AG04449 (cell line): Measurements from ENCODE around the gene NUP43.

ENCODE experiments used
- CTCF ChIA-PET: fragments of 350-600 bp; formaldehyde crosslinking; extraction: SDS; loops from one replicate; lab custom pipeline; 2021; ENCODE audit warnings: antibody characterized with exemption; lab: Yijun Ruan, JAX
- POLR2A ChIA-PET: fragments of 400-600, 350-600 bp; formaldehyde crosslinking; extraction: SDS; loops from one replicate; lab custom pipeline; 2020; ENCODE audit warnings: antibody characterized with exemption, inconsistent platforms; lab: Yijun Ruan, JAX
- DNase-seq: peaks from one replicate; pipeline ENCODE4 v3.0.0-alpha.2; 2010; ENCODE audit warnings: low read depth, low spot score
- H3K4me3 ChIP-seq: 2 replicates; pipeline ENCODE4 v1.5.1; 2011; ENCODE audit warnings: low read depth, mild to moderate bottlenecking, control low read depth, low read length
- TF ChIP-seq, protein P1 (sequence below): IDR thresholded peaks from one replicate; pipeline ENCODE4 v1.5.1; 2011; ENCODE audit warnings: mild to moderate bottlenecking, moderate library complexity, low read length, control low read depth, inconsistent platforms; ENCODE audit not compliant: insufficient read depth; ENCODE audit errors: missing control alignments

NUP43 gene, protein sequence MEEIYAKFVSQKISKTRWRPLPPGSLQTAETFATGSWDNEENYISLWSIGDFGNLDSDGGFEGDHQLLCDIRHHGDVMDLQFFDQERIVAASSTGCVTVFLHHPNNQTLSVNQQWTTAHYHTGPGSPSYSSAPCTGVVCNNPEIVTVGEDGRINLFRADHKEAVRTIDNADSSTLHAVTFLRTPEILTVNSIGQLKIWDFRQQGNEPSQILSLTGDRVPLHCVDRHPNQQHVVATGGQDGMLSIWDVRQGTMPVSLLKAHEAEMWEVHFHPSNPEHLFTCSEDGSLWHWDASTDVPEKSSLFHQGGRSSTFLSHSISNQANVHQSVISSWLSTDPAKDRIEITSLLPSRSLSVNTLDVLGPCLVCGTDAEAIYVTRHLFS

DNA sequence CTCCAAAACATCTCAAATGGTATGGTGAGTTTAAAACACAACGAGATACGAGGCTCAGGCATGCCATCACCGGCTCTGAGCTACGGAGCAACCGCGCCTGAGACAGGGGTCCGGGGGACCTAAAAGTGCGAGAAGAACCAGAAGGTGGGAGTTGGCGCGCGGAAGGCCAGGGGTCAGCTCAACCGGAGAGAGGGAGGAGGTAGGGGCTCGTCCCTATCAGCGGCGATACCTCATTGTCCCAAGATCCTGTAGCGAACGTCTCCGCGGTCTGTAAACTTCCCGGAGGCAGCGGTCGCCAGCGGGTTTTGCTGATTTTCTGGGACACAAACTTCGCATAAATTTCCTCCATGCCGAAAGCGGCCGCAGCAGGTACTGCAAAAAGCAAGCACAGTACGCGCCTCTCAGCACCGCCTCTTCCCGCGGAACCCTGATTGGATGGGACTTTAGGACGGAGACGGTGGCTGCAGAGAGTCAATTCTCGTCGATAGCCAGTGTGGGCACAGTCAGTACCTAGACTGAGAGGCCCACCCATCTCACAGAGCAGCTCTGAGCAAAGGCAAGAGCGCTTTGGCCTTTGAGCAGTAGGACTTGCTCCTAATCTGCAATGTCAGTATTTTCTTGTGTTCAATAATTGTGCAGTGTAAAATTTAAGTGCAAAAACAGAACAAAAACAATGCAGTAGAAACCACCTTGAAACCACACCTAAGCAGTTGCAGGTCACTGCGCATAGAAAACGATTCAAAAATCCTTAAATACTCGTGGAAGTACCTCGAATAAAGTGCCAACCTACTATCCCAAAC is at the start of gene NUP43:
NUP43 (minus strand) TSS at position 383 of the 800 bp plus-strand sequence; CDS start at position 349, 34 bp downstream.
- POLR2A ChIA-PET: interaction anchor here (0.9 kb wide), 1 partner anchor 10 kb away, joined by 5 read pairs; no protein-coding TSS in a partner anchor
- TF ChIP-seq, protein P1, sequence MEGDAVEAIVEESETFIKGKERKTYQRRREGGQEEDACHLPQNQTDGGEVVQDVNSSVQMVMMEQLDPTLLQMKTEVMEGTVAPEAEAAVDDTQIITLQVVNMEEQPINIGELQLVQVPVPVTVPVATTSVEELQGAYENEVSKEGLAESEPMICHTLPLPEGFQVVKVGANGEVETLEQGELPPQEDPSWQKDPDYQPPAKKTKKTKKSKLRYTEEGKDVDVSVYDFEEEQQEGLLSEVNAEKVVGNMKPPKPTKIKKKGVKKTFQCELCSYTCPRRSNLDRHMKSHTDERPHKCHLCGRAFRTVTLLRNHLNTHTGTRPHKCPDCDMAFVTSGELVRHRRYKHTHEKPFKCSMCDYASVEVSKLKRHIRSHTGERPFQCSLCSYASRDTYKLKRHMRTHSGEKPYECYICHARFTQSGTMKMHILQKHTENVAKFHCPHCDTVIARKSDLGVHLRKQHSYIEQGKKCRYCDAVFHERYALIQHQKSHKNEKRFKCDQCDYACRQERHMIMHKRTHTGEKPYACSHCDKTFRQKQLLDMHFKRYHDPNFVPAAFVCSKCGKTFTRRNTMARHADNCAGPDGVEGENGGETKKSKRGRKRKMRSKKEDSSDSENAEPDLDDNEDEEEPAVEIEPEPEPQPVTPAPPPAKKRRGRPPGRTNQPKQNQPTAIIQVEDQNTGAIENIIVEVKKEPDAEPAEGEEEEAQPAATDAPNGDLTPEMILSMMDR: peak; percentile 51
- H3K4me3 ChIP-seq: peak within 1 kb of the TSS; percentile 95
- peak; percentile 63 for DNase-seq
- CTCF ChIA-PET: interaction anchor here (0.9 to 4.2 kb wide), 3 partner anchors 13 to 28 kb away, joined by 4 to 37 read pairs (median 25); partner anchors contain the start of gene LATS1

DNA sequence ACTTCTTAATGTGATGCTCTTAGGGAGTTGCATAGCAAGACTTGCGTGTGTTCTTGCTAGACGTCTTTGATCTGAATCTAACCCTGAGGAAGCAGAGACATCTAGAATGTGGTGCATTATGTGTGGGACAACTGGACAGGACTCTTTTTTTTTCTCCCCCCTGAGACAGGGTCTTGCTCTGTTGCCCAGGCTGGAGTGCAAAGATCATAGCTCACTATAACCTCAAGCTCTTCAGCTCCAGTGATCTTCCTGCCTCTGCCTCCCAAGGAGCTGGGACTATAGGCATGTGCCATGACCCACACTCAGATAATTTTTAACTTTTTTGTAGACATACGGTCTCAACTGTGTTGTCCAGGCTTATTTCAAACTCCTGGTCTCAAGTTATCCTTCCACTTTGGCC is 37.2 kb upstream of the NUP43 start:
- TF ChIP-seq, protein P1: no peak
- ChIA-PET POLR2A (no interaction called here), CTCF (interaction anchor here (1.4 kb wide), 1 partner anchor 21 kb away, joined by 4 read pairs; no protein-coding TSS in a partner anchor)
- no peak for DNase-seq
- no peak overlapping the region for H3K4me3 ChIP-seq

DNA sequence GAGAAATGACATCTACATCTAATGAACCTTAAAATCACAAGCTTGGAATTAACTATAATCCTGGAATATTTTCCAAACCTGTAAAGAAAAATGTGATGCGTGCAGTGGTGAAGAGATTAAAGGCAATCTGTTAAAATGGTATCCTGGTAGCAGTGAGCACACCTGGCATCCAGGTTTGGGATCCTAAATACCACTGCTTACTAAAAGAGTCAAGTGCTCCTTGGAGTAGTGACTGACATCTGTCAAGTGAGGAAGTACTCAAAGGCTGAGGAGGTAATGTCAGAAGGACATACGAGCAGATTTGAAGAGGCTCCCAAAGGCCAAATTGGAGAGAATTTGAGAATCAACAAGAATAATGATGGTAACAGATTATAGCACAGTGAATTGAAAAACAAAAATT is 36.0 kb upstream of the NUP43 start:
- ChIA-PET POLR2A (no interaction called here), CTCF (no interaction called here)
- TF ChIP-seq, protein P1: no peak
- no peak overlapping the region for H3K4me3 ChIP-seq
- no peak for DNase-seq

DNA sequence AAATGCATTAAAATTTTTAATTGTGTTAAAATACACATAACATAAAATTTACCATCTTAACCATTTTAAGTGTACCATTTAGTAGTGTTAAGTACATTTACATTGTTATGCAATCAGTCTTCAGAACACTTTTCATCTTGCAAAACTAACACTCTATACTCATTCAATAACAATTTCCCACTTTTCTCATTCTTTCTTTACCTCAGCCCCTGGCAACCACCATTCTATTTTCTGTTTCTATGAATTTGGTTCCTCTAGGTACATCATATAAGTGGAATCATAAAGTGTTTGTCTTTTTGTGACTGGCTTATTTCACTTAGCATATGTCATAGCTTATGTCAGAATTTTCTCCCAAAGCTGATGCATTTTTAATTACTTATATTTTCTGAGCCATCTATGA is 35.4 kb upstream of the NUP43 start:
- TF ChIP-seq, protein P1: no peak
- H3K4me3 ChIP-seq: no peak overlapping the region
- ChIA-PET POLR2A (no interaction called here), CTCF (no interaction called here)
- no peak for DNase-seq

DNA sequence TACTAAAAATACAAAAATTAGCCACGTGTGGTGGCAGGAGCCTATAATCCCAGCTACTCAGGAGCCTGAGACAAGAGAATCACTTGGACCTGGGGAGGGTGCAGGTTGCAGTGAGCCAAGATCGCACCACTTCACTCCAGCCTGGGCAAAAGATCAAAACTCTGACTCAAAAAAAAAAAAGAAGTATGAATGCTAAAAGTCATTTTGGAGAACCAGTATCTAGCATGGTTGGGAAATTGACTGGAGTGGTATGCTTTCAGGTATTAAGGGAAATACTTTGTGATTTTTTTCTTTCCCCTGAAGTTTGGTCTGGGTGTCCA is 33.3 kb upstream of the NUP43 start:
- TF ChIP-seq, protein P1: no peak
- no peak overlapping the region for H3K4me3 ChIP-seq
- DNase-seq: no peak
- CTCF ChIA-PET: no interaction called here
- POLR2A ChIA-PET: no interaction called here

DNA sequence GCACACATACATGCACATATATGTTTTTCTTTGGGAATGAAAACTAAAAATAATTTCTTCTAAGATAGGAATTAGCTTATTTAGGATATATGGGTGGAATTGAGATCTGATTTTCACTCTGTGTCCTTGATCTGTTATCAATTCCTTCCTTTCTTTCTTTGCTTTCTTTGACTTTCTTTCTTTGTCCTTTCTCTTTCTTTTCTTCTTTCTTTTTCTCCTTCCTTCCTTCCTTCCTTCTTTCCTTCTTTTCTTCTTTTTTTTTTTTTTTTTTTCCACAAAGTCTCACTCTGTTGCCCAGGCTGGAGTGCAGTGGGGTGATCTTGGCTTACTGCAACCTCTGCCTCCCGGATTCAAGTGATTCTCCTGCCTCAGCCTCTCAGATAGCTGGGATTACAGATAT is 31.3 kb upstream of the NUP43 start:
- no peak overlapping the region for H3K4me3 ChIP-seq
- CTCF ChIA-PET: no interaction called here

More for the DNA sequence above, 31.3 kb upstream of the NUP43 start:
- no peak for DNase-seq
- POLR2A ChIA-PET: no interaction called here
- TF ChIP-seq, protein P1: no peak
